K562 (cell line): Measurements from ENCODE around the gene NR1D1. TPM values are rescaled to one million over a fixed set of nuclear protein-coding genes. Genes with fewer than 3 reads are reported as not detected.
A peak's percentile ranks its signal among the peaks of the same experiment; 100 is the strongest.

Experiments
- ATAC-seq: fragments of 200-7000 bp; cut with Tn5 transposase; 3 replicates; pipeline ENCODE4 v1.9.1; 2020; ENCODE audit warnings: moderate library complexity
- BruUV-seq: library from RNA; stranded (reverse); fragments of 400-500 nt; replicated peaks from 2 replicates; lab custom pipeline; 2021; lab: Mats Ljungman, UMichigan
- CTCF ChIA-PET: fragments of 300-600 bp; formaldehyde crosslinking; extraction: SDS; loops from one replicate; lab custom pipeline; 2021; ENCODE audit warnings: low intra/inter-chr PET ratio; lab: Yijun Ruan, JAX
- POLR2A ChIA-PET: fragments of 300-600, 350-650 bp; sonication (Branson Sonifier 250); formaldehyde crosslinking; extraction: SDS; loops from one replicate; lab custom pipeline; 2021; ENCODE audit warnings: antibody characterized with exemption, inconsistent platforms; lab: Yijun Ruan, JAX
- DNase-seq, 4 experiments: peaks; one replicate each; pipeline versions ENCODE4 v3.0.0 to v3.0.0-alpha.2; 2011 to 2018; ENCODE audit warnings: low spot score in 3 of 4, mixed read lengths in 3 of 4; ENCODE audit errors: extremely low read depth in 1 of 4
- FAIRE-seq: peaks from 2 replicates; lab custom pipeline; 2011; peaks lifted over from hg19 to GRCh38; lab: Jason Lieb, UNC
- H2AFZ ChIP-seq: 2 replicates; pipeline ENCODE4 v1.6.0; 2011; ENCODE audit warnings: low read depth, low read length, control low read depth, inconsistent platforms
- H3K27ac ChIP-seq: fragments of 200-600 bp; 3 replicates; pipeline ENCODE4 v1.8.0; 2011; ENCODE audit warnings: low read depth, mild to moderate bottlenecking, control low read depth, inconsistent platforms, low read length, moderate library complexity, mixed read lengths; ENCODE audit errors: extremely low read depth
- H3K27me3 ChIP-seq, 2 experiments: fragments of 300-600 bp in 1 of 2; 2 replicates in 1 of 2; 3 replicates in 1 of 2; pipeline versions ENCODE4 v1.6.0 to v1.8.0; 2011; ENCODE audit warnings: inconsistent platforms in 2 of 2, low read length in 2 of 2, mild to moderate bottlenecking in 1 of 2, mixed read lengths in 1 of 2, moderate library complexity in 1 of 2; ENCODE audit not compliant: control insufficient read depth in 2 of 2, insufficient read depth in 2 of 2
- H3K36me3 ChIP-seq: fragments of 300-600 bp; 3 replicates; pipeline ENCODE4 v1.8.0; 2011; ENCODE audit warnings: mild to moderate bottlenecking, low read length, inconsistent platforms; ENCODE audit not compliant: control insufficient read depth, insufficient read depth
- H3K4me1 ChIP-seq, 2 experiments: fragments of 200-600 bp in 1 of 2; replicated peaks in 1 of 2; 2 replicates in 1 of 2; 3 replicates in 1 of 2; pipeline versions ENCODE4 v1.5.1 to v1.8.0; 2011; ENCODE audit warnings: inconsistent platforms in 2 of 2, low read length in 2 of 2, mild to moderate bottlenecking in 1 of 2, mixed read lengths in 1 of 2, moderate library complexity in 1 of 2; ENCODE audit not compliant: control insufficient read depth in 2 of 2, insufficient read depth in 2 of 2
- H3K4me2 ChIP-seq: 2 replicates; pipeline ENCODE4 v1.6.1; 2011; ENCODE audit warnings: low read length, control low read depth, inconsistent platforms, mixed read lengths; ENCODE audit not compliant: insufficient read depth
- H3K4me3 ChIP-seq: fragments of 200-600 bp; sonication (generic), shearing (Covaris generic); 2 replicates; pipeline ENCODE4 v1.5.1; 2016; ENCODE audit warnings: control low read depth, inconsistent platforms
- H3K79me2 ChIP-seq: fragments of 200-600 bp; 3 replicates; pipeline ENCODE4 v1.8.0; 2011; ENCODE audit warnings: low read length, inconsistent platforms; ENCODE audit not compliant: control insufficient read depth, insufficient read depth
- H3K9ac ChIP-seq, 2 experiments: 2 replicates each; pipeline versions ENCODE4 v1.6.0 to v1.6.1; 2011; ENCODE audit warnings: low read depth in 2 of 2, low read length in 2 of 2, control low read depth in 1 of 2, inconsistent platforms in 1 of 2, mild to moderate bottlenecking in 1 of 2, mixed read lengths in 1 of 2; ENCODE audit not compliant: insufficient read depth in 1 of 2
- H3K9me1 ChIP-seq: one replicate; pipeline ENCODE4 v1.6.0; 2011; ENCODE audit warnings: inconsistent platforms, mild to moderate bottlenecking, low read length, moderate library complexity; ENCODE audit not compliant: control insufficient read depth, insufficient read depth
- H3K9me3 ChIP-seq: replicated peaks from 2 replicates; pipeline ENCODE4 v1.5.1; 2011; ENCODE audit warnings: low read depth, low read length, inconsistent platforms; ENCODE audit not compliant: control insufficient read depth, insufficient read depth
- H4K20me1 ChIP-seq: replicated peaks from 2 replicates; pipeline ENCODE4 v1.6.1; 2011; ENCODE audit warnings: low read length, inconsistent platforms, mixed read lengths; ENCODE audit not compliant: control insufficient read depth, insufficient read depth
- EP400 ChIP-seq: fragments of 450-650 bp; IDR thresholded peaks from 2 replicates; pipeline ENCODE4 v1.6.1; 2017; ENCODE audit warnings: antibody characterized with exemption, mild to moderate bottlenecking, moderate library complexity
- MTA3 ChIP-seq: fragments of 450-650 bp; formaldehyde crosslinking; IDR thresholded peaks from 2 replicates; pipeline ENCODE4 v1.6.1; 2017; ENCODE audit warnings: mild to moderate bottlenecking, borderline replicate concordance
- PTBP1 ChIP-seq: fragments of 200-400 bp; formaldehyde crosslinking; IDR thresholded peaks from 2 replicates; pipeline ENCODE4 v1.6.1; 2017; ENCODE audit warnings: low read depth, low read length
- RB1 ChIP-seq: fragments of 450-650 bp; IDR thresholded peaks from 2 replicates; pipeline ENCODE4 v1.6.1; 2017; ENCODE audit warnings: low read depth, mild to moderate bottlenecking
- RBM17 ChIP-seq: fragments of 200-400 bp; formaldehyde crosslinking; IDR thresholded peaks from 2 replicates; pipeline ENCODE4 v1.6.1; 2017; ENCODE audit warnings: low read depth, mild to moderate bottlenecking, low read length, borderline replicate concordance
- ZNF253 ChIP-seq: fragments of 250-450 bp; sonication (Bioruptor Pico); conservative IDR thresholded peaks from 2 replicates; pipeline ENCODE4 v1.6.1; 2021; ENCODE audit warnings: mild to moderate bottlenecking
- WGBS: fragments of 100-300 bp; shearing (Covaris generic); methylation state at CpG from one replicate; pipeline ENCODE4 v1.1.6; 2016; ENCODE audit warnings: low coverage, mixed read lengths; ENCODE audit not compliant: insufficient coverage; ENCODE audit errors: missing lambda C conversion rate; 5-methylcytosine and 5-hydroxymethylcytosine counted together
- in situ Hi-C: fragments of 300-500 bp; cut with MboI; formaldehyde crosslinking; loops from 4 replicates; pipeline ENCODE4 v1.15.0; 2018; ENCODE audit warnings: inconsistent platforms, mixed read lengths
- intact Hi-C: fragments of 100-400 bp; cut with micrococcal nuclease; formaldehyde crosslinking; loops from 2 replicates; pipeline ENCODE4 v1.14.2; 2022
- polyA plus RNA-seq, 8 experiments: library from polyadenylated mRNA; depleted of rRNA in 4 of 8; stranded (reverse) in 5 of 8; unstranded in 3 of 8; fragments of >200 nt; fragmentation: Nextera tagmentation in 2 of 8; fragmentation: Illumina TruSeq in 1 of 8; extraction: Ambion mirVana in 2 of 8; extraction: Trizol in 1 of 8; gene quantifications; 2 replicates each; pipeline versions ENCODE4 v1.2.1 to v1.2.3, GENCODE V29; 2011 to 2014; ENCODE audit warnings: inconsistent platforms in 1 of 8, missing spikeins in 1 of 8
- total RNA-seq, 7 experiments: library from RNA; depleted of rRNA in 6 of 7; stranded (reverse); fragments of >200 nt in 6 of 7; fragmentation: Illumina TruSeq in 2 of 7; extraction: Trizol in 2 of 7; gene quantifications; 2 replicates each; pipeline versions ENCODE4 v1.2.1 to v1.2.3, GENCODE V29; 2011 to 2021; ENCODE audit warnings: low replicate concordance in 1 of 7
- TF ChIP-seq, protein P1 (sequence below): fragments of 450-650 bp; IDR thresholded peaks from 2 replicates; pipeline ENCODE4 v1.6.1; 2016; ENCODE audit warnings: missing biosample characterization, missing genetic modification characterization
- TF ChIP-seq, protein P2 (sequence below): sonication (generic); formaldehyde crosslinking; IDR thresholded peaks from 2 replicates; pipeline ENCODE4 v1.8.0; 2022; ENCODE audit warnings: missing genetic modification reagents, mild to moderate bottlenecking, borderline replicate concordance
- TF ChIP-seq, protein P3 (sequence below): sonication (generic); formaldehyde crosslinking; IDR thresholded peaks from 2 replicates; pipeline ENCODE4 v1.8.1; 2022; ENCODE audit warnings: missing genetic modification reagents

Gene NR1D1
- total and polyA plus RNA-seq, 9 of the 15 experiments (the other 6 are each of a cell fraction or from before 2014, with no cell fraction given) = 0.25 to 7.7 (median 0.65) TPM

DNA sequence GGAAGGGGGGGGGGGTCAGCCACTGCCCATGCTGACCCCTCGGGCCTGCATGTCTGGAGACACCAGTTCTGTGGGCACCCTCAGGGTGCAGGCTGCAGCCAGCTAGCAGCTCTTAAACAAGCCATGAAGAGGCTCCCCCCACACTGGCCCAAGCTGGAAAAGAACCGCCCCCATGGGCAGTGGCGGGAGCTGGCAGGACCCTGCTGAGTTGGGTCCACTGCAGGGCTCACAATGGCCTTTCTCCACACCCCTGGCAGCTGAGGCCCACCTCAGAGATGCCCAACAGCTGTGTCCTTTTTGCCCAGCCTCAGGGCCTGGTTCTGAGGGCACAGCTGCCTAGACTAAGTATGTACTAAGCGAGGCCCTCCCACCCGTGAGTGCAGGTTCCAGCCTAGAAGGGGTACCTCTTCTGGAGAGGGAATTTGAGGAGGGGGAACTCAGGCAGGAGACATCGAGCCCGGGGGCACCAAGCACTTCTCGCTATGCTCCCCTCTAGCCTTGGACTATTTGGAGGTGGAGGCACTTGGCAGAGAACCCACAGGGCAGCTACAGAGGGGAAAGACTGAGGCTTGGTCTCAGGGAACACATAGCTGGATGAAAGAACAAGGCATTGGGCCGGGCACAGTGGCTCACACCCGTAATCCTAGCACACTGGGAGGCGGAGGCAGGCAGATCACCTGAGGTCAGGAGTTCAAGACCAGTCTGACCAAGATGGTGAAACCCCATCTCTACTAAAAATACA lies 34.4 kb downstream of the NR1D1 start:
- Histone ChIP-seq H4K20me1 (no peaks in the 10 kb centered on the region), H3K9me3 (no peaks in the 10 kb centered on the region), H3K36me3 (no peaks in the 10 kb centered on the region; the same call in 2 of the 3 replicates), H3K4me2 (no peak overlapping the region), H3K9me1 (no peaks in the 10 kb centered on the region), H3K79me2 (peaks cover 71% of the 10 kb centered on the region), H3K27ac (no peak overlapping the region), H2AFZ (no peak overlapping the region), H3K9ac (peak overlapping the region in 1 of 2 experiments; percentile 71; a peak in 2 of 4 replicates), H3K4me3 (no peak overlapping the region), H3K27me3 (no peaks in the 10 kb centered on the region), H3K4me1 (peaks cover 66 to 89% of the 10 kb centered on the region in 2 experiments)
- WGBS = 68% methylated on average over 9 of the region's 11 CpGs
- no peak for DNase-seq
- BruUV-seq = no TSS peak
- in situ Hi-C loops (no loop called here), intact Hi-C loops (loop anchor here (2.0 kb wide), 1 partner anchor 45 kb away; no protein-coding TSS in a partner anchor)
- ChIA-PET POLR2A (interaction anchor here (0.6 to 3.4 kb wide), 8 partner anchors 9 to 411 kb away, joined by 3 to 29 read pairs (median 6); partner anchors contain the start of gene NR1D1), CTCF (no interaction called here)
- no peak for FAIRE-seq
- no peak for ATAC-seq
- TF ChIP-seq, protein P1, sequence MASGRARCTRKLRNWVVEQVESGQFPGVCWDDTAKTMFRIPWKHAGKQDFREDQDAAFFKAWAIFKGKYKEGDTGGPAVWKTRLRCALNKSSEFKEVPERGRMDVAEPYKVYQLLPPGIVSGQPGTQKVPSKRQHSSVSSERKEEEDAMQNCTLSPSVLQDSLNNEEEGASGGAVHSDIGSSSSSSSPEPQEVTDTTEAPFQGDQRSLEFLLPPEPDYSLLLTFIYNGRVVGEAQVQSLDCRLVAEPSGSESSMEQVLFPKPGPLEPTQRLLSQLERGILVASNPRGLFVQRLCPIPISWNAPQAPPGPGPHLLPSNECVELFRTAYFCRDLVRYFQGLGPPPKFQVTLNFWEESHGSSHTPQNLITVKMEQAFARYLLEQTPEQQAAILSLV = no peak
- TF ChIP-seq ZNF253 (CRISPR knock-in tag) = no peak
- TF ChIP-seq EP400 = no peak
- TF ChIP-seq, protein P2, sequence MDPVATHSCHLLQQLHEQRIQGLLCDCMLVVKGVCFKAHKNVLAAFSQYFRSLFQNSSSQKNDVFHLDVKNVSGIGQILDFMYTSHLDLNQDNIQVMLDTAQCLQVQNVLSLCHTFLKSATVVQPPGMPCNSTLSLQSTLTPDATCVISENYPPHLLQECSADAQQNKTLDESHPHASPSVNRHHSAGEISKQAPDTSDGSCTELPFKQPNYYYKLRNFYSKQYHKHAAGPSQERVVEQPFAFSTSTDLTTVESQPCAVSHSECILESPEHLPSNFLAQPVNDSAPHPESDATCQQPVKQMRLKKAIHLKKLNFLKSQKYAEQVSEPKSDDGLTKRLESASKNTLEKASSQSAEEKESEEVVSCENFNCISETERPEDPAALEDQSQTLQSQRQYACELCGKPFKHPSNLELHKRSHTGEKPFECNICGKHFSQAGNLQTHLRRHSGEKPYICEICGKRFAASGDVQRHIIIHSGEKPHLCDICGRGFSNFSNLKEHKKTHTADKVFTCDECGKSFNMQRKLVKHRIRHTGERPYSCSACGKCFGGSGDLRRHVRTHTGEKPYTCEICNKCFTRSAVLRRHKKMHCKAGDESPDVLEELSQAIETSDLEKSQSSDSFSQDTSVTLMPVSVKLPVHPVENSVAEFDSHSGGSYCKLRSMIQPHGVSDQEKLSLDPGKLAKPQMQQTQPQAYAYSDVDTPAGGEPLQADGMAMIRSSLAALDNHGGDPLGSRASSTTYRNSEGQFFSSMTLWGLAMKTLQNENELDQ = no peak
- TF ChIP-seq RB1 = no peak
- no peak for TF ChIP-seq PTBP1
- TF ChIP-seq, protein P3, sequence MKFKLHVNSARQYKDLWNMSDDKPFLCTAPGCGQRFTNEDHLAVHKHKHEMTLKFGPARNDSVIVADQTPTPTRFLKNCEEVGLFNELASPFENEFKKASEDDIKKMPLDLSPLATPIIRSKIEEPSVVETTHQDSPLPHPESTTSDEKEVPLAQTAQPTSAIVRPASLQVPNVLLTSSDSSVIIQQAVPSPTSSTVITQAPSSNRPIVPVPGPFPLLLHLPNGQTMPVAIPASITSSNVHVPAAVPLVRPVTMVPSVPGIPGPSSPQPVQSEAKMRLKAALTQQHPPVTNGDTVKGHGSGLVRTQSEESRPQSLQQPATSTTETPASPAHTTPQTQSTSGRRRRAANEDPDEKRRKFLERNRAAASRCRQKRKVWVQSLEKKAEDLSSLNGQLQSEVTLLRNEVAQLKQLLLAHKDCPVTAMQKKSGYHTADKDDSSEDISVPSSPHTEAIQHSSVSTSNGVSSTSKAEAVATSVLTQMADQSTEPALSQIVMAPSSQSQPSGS (CRISPR knock-in tag) = no peak
- TF ChIP-seq RBM17 = no peak
- TF ChIP-seq MTA3 = no peak
